Measurements from ENCODE around the gene TMEM106C. TPM values are rescaled to one million over a fixed set of nuclear protein-coding genes. Genes with fewer than 3 reads are reported as not detected.

The TMEM106C gene
- total RNA-seq, 1 experiment from 2014 or later = 48.3 TPM

GRCh38 chr12:48016373-48017020 is 53.1 kb downstream of the TMEM106C start (continued):
- TF ChIP-seq ZNF532 (CRISPR knock-in tag; IDR thresholded peaks at IDR 0.05; ENCODE audit: borderline replicate concordance) (no peak), IRF2 (CRISPR knock-in tag; IDR thresholded peaks at IDR 0.05; ENCODE audit: borderline replicate concordance, low read depth) (no peak)

GRCh38 chr12:48017496-48017895 is 54.1 kb downstream of the TMEM106C start:
- Mint-ChIP-seq H3K9me3 (no peaks in the 10 kb centered on the region), H3K27ac (no peak overlapping the region), H3K4me1 (peaks cover 9% of the 10 kb centered on the region), H3K27me3 (ENCODE audit: low read depth) (peaks cover 100% of the 10 kb centered on the region), H3K4me3 (no peak overlapping the region), H3K36me3 (no peaks in the 10 kb centered on the region)
- ChIA-PET POLR2A (no interaction called here), CTCF (interaction anchor here (1.0 kb wide), 1 partner anchor 54 kb away, joined by 4 read pairs; the partner anchor contains the start of gene TMEM106C)
- no peak for TF ChIP-seq SOX15 (CRISPR knock-in tag; IDR thresholded peaks at IDR 0.05)
- TF ChIP-seq NFATC4 (CRISPR knock-in tag; IDR thresholded peaks at IDR 0.05) = no peak
- TF ChIP-seq ZSCAN18 (CRISPR knock-in tag; IDR thresholded peaks at IDR 0.05) = no peak
- TF ChIP-seq E2F1 (CRISPR knock-in tag; IDR thresholded peaks at IDR 0.05) = no peak
- TF ChIP-seq CREB1 (CRISPR knock-in tag; IDR thresholded peaks at IDR 0.05) = no peak
- TF ChIP-seq PRRX2 (CRISPR knock-in tag; IDR thresholded peaks at IDR 0.05) = no peak
- no peak for TF ChIP-seq SMAD3 (CRISPR knock-in tag; IDR thresholded peaks at IDR 0.05; ENCODE audit: borderline replicate concordance)
- no peak for TF ChIP-seq CREM (CRISPR knock-in tag; IDR thresholded peaks at IDR 0.05)
- DNase-seq (ENCODE audit: low spot score) (no peak), ATAC-seq (no peak)

GRCh38 chr12:48017921-48018617 is 54.7 kb downstream of the TMEM106C start:
- ChIA-PET CTCF (no interaction called here), POLR2A (no interaction called here)
- no peak for TF ChIP-seq GRHL2 (CRISPR knock-in tag; IDR thresholded peaks at IDR 0.05; ENCODE audit: insufficient replicate concordance, severe bottlenecking)
- TF ChIP-seq E2F4 (CRISPR knock-in tag; IDR thresholded peaks at IDR 0.05; ENCODE audit: borderline replicate concordance, low read depth) = no peak
- TF ChIP-seq ZNF416 (CRISPR knock-in tag; IDR thresholded peaks at IDR 0.05) = no peak
- TF ChIP-seq SOX15 (CRISPR knock-in tag; IDR thresholded peaks at IDR 0.05) = no peak
- no peak for TF ChIP-seq ZNF121 (CRISPR knock-in tag; IDR thresholded peaks at IDR 0.05)
- TF ChIP-seq SP1 (CRISPR knock-in tag; conservative IDR thresholded peaks at IDR 0.05) = no peak
- no peak for TF ChIP-seq TCF7 (CRISPR knock-in tag; IDR thresholded peaks at IDR 0.05; ENCODE audit: low read depth)
- TF ChIP-seq FOXK1 (CRISPR knock-in tag; IDR thresholded peaks at IDR 0.05) = no peak
- TF ChIP-seq PRRX2 (CRISPR knock-in tag; IDR thresholded peaks at IDR 0.05) = no peak
- Mint-ChIP-seq H3K4me3 (no peak overlapping the region), H3K4me1 (peaks cover 15% of the 10 kb centered on the region), H3K9me3 (no peaks in the 10 kb centered on the region), H3K36me3 (no peaks in the 10 kb centered on the region), H3K27ac (no peak overlapping the region), H3K27me3 (ENCODE audit: low read depth) (peaks cover 100% of the 10 kb centered on the region)
- DNase-seq (ENCODE audit: low spot score) (no peak), ATAC-seq (no peak)
